ENCODE measurements around the gene PDZD8. TPM values are rescaled to one million over a fixed set of nuclear protein-coding genes. Genes with fewer than 3 reads are reported as not detected.

Gene PDZD8, protein sequence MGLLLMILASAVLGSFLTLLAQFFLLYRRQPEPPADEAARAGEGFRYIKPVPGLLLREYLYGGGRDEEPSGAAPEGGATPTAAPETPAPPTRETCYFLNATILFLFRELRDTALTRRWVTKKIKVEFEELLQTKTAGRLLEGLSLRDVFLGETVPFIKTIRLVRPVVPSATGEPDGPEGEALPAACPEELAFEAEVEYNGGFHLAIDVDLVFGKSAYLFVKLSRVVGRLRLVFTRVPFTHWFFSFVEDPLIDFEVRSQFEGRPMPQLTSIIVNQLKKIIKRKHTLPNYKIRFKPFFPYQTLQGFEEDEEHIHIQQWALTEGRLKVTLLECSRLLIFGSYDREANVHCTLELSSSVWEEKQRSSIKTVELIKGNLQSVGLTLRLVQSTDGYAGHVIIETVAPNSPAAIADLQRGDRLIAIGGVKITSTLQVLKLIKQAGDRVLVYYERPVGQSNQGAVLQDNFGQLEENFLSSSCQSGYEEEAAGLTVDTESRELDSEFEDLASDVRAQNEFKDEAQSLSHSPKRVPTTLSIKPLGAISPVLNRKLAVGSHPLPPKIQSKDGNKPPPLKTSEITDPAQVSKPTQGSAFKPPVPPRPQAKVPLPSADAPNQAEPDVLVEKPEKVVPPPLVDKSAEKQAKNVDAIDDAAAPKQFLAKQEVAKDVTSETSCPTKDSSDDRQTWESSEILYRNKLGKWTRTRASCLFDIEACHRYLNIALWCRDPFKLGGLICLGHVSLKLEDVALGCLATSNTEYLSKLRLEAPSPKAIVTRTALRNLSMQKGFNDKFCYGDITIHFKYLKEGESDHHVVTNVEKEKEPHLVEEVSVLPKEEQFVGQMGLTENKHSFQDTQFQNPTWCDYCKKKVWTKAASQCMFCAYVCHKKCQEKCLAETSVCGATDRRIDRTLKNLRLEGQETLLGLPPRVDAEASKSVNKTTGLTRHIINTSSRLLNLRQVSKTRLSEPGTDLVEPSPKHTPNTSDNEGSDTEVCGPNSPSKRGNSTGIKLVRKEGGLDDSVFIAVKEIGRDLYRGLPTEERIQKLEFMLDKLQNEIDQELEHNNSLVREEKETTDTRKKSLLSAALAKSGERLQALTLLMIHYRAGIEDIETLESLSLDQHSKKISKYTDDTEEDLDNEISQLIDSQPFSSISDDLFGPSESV
- 13.2 and 13.7 TPM in 2 replicates for total RNA-seq

GRCh38 chr10:117375360-117376178 is at the start of gene PDZD8:
TSS of gene PDZD8 (minus strand) at chr10:117375440. CDS start at chr10:117375227, 213 bp downstream.
- Mint-ChIP-seq H3K27me3 (peaks cover 17% of the 10 kb centered on the region), H3K4me3 (peak within 1 kb of the TSS; percentile 93), H3K4me1 (peaks cover 35% of the 10 kb centered on the region), H3K9me3 (no peaks in the 10 kb centered on the region), H3K36me3 (ENCODE audit: low read depth) (peaks cover 4% of the 10 kb centered on the region), H3K27ac (peak within 1 kb of the TSS; percentile 75)
- DNase-seq (peak; percentile 96), ATAC-seq (ENCODE audit: low read depth) (peak; percentile 89)
- CTCF ChIA-PET: no interaction called here
- intact Hi-C loops (cut with micrococcal nuclease): loop anchor here (1.0 to 10.0 kb wide), 5 partner anchors 10 to 1379 kb away; partner anchors contain the start of genes CACUL1, ENO4, FAM204A and RAB11FIP2
- TF ChIP-seq CTCF (IDR thresholded peaks at IDR 0.05): no peak
- POLR2A ChIA-PET: no interaction called here

GRCh38 chr10:117424171-117424570 is 48.9 kb upstream of the PDZD8 start:
- Mint-ChIP-seq H3K27me3 (peaks cover 10% of the 10 kb centered on the region), H3K27ac (no peak overlapping the region), H3K36me3 (ENCODE audit: low read depth) (no peaks in the 10 kb centered on the region), H3K4me3 (no peak overlapping the region), H3K9me3 (no peaks in the 10 kb centered on the region), H3K4me1 (no peaks in the 10 kb centered on the region)
- intact Hi-C loops (cut with micrococcal nuclease): no loop called here
- DNase-seq: no peak
- ChIA-PET POLR2A (no interaction called here), CTCF (no interaction called here)
- no peak for TF ChIP-seq CTCF (IDR thresholded peaks at IDR 0.05)
- ATAC-seq (ENCODE audit: low read depth): no peak

GRCh38 chr10:117421985-117422384 is 46.7 kb upstream of the PDZD8 start:
- Mint-ChIP-seq H3K36me3 (ENCODE audit: low read depth) (no peaks in the 10 kb centered on the region), H3K4me1 (no peaks in the 10 kb centered on the region), H3K27me3 (peaks cover 10% of the 10 kb centered on the region), H3K9me3 (no peaks in the 10 kb centered on the region), H3K4me3 (no peak overlapping the region), H3K27ac (no peak overlapping the region)
- no peak for TF ChIP-seq CTCF (IDR thresholded peaks at IDR 0.05)
- CTCF ChIA-PET: no interaction called here
- DNase-seq: no peak
- intact Hi-C loops (cut with micrococcal nuclease): no loop called here
- POLR2A ChIA-PET: no interaction called here
- ATAC-seq (ENCODE audit: low read depth): no peak

DNA sequence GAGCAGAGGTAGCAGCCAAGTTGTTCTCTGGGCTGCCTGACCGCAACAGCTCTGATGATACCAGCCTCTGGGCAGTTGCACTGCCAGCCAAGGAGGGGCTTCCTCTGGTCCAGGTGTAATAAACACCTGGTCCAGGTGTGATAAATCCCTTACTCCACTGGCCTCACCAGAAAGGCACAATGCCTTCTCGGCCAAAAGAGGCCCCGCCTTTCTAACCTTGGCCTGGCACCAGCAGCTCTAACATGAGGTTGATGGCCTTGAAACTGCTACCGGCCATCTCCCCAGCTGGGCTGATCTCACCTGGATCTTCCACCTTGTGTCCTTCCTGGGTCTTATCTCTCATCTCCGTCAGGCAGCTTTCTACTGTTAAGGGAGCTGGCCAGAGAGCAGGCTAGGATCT is 45.5 kb upstream of the PDZD8 start:
- no peak overlapping the region for H3K27ac Mint-ChIP-seq
- H3K4me3 Mint-ChIP-seq: no peak overlapping the region
- intact Hi-C loops (cut with micrococcal nuclease): no loop called here
- ATAC-seq (ENCODE audit: low read depth) (no peak), DNase-seq (no peak)
- H3K27me3 Mint-ChIP-seq: peaks cover 10% of the 10 kb centered on the region
- H3K4me1 Mint-ChIP-seq: no peaks in the 10 kb centered on the region
- no peaks in the 10 kb centered on the region for H3K36me3 Mint-ChIP-seq (ENCODE audit: low read depth)
- CTCF ChIA-PET: no interaction called here
- POLR2A ChIA-PET: no interaction called here
- H3K9me3 Mint-ChIP-seq: no peaks in the 10 kb centered on the region
- TF ChIP-seq CTCF (IDR thresholded peaks at IDR 0.05): no peak
